Measurements from ENCODE around the gene UCN2.

Gene UCN2

DNA sequence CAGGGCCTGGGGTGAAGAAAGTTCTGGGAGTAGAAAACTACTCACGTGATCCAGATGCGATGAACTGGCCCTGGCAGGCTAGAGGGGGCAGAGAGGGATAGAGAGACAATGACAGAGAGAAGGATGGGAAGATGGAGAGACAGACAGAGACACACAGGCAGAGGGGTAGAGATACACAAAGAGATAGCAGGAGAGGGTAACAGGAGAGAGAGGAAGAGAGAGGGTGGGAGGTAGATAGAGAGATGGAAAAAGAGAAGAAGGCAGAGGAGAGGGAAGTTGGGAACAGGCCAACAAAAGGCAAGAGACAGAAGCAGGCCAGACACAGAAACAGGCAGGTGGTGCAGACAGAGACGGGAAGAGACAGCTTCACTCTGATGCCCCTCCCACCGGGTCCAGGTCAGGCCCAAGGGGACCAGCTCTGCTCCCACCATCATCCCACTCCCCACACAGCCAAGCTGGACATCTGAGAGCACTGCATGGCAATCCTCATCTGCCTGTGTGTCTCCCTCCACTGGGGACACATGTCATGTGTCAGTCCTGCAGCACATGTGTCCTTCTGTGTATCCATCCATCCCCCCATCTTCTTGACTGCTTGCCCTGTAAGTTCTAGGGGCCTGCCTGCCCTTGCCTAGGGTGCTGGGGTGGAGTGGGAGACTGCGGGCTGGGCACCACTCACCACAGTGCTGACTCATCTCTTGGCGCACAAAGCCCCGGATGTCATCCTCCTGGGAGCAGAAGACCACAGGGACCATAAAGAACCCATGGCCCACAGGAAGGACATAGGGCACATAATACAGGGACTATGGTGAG is 2.2 kb upstream of the UCN2 start:
- TF ChIP-seq SPI1 (IDR thresholded peaks at IDR 0.05; ENCODE audit: low read depth, low read length) (no peak), PAX5 (IDR thresholded peaks at IDR 0.05; ENCODE audit: insufficient read depth, low read length, severe bottlenecking) (no peak), POLR2A (IDR thresholded peaks at IDR 0.05; ENCODE audit: low read depth, low read length) (no peak), POLR2AphosphoS5 (IDR thresholded peaks at IDR 0.05; ENCODE audit: low read depth, low read length) (no peak), POU2F2 (IDR thresholded peaks at IDR 0.05; ENCODE audit: low read depth, low read length) (no peak)
- FAIRE-seq (peak; percentile 54), DNase-seq (ENCODE audit: insufficient read length, low spot score) (no peak)

DNA sequence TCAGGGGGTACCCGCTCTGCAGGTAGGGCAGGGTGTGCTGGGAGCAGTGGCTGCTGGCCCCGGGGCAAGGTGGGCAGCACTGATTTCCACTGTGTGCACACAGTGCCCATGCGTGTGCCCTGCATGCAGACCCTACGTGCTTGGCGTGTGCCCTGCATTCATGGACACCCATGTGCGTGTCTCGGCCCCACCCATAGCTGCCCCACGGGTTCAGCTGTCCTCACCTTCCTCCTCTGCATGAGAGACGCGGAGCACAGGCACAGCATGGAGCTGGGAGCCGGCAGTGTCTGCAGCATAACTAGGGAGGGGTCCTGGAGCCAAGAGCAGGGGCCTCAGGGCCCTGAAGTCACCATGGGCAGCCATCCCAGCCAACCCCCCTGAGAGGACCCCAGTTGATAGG is 1.6 kb upstream of the UCN2 start:
- TF ChIP-seq POU2F2 (IDR thresholded peaks at IDR 0.05; ENCODE audit: low read depth, low read length), result no peak
- no peak for TF ChIP-seq SPI1 (IDR thresholded peaks at IDR 0.05; ENCODE audit: low read depth, low read length)
- TF ChIP-seq POLR2A (IDR thresholded peaks at IDR 0.05; ENCODE audit: low read depth, low read length), result no peak
- no peak for TF ChIP-seq POLR2AphosphoS5 (IDR thresholded peaks at IDR 0.05; ENCODE audit: low read depth, low read length)
- TF ChIP-seq PAX5 (IDR thresholded peaks at IDR 0.05; ENCODE audit: insufficient read depth, low read length, severe bottlenecking), result no peak
- TF ChIP-seq TAF1 (IDR thresholded peaks at IDR 0.05; ENCODE audit: low read depth, low read length), result no peak
- DNase-seq (ENCODE audit: insufficient read length, low spot score), result no peak
- FAIRE-seq, result no peak

DNA sequence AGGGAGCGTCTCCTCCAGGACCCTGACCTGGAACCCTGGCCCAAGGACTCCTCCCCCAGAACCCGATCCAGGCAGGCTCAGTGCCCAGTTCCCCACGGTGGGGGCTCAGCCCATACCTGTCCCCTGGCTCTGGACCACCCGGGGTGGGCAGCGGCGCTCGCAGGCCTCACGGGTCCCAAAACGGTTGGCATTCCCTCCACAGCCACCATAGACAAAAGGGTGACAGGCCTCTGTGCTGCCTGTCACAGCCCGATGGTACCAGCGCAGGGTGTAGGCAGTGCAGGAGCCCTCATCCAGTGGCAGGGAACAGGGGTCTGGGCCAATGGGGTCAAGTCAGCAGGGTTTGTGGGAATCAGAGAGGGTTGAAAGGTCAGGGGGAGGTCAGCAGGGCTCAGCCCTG is 1.1 kb upstream of the UCN2 start:
- TF ChIP-seq POU2F2 (IDR thresholded peaks at IDR 0.05; ENCODE audit: low read depth, low read length) (no peak), POLR2AphosphoS5 (IDR thresholded peaks at IDR 0.05; ENCODE audit: low read depth, low read length) (no peak), POLR2A (IDR thresholded peaks at IDR 0.05; ENCODE audit: low read depth, low read length) (no peak), TAF1 (IDR thresholded peaks at IDR 0.05; ENCODE audit: low read depth, low read length) (no peak), PAX5 (IDR thresholded peaks at IDR 0.05; ENCODE audit: insufficient read depth, low read length, severe bottlenecking) (no peak), SPI1 (IDR thresholded peaks at IDR 0.05; ENCODE audit: low read depth, low read length) (no peak)
- DNase-seq (ENCODE audit: insufficient read length, low spot score) (no peak), FAIRE-seq (no peak)

DNA sequence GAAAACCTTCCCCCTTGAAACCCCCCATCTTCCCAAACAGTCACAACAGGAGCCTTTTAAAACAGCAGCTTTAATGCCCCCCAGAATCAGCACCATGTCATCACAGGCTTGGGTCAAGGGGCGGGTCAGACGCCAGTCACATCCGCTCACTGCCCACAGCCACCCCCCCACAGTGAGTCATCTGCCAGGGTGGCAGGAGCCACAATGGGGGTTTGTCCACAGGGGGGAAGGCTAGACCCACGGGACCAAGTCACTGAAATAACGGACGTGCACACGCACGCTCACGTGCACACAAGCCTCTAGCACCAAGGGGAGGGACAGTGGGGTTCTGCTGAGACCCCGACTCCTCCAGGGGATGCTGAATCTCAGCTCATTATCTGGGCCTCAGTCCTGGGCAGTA is 441 bp upstream of the UCN2 start:
- DNase-seq (ENCODE audit: insufficient read length, low spot score) (no peak), FAIRE-seq (peak; percentile 45)
- TF ChIP-seq SPI1 (IDR thresholded peaks at IDR 0.05; ENCODE audit: low read depth, low read length) (no peak), POLR2A (IDR thresholded peaks at IDR 0.05; ENCODE audit: low read depth, low read length) (no peak), PAX5 (IDR thresholded peaks at IDR 0.05; ENCODE audit: insufficient read depth, low read length, severe bottlenecking) (no peak), TAF1 (IDR thresholded peaks at IDR 0.05; ENCODE audit: low read depth, low read length) (no peak), POLR2AphosphoS5 (IDR thresholded peaks at IDR 0.05; ENCODE audit: low read depth, low read length) (no peak), POU2F2 (IDR thresholded peaks at IDR 0.05; ENCODE audit: low read depth, low read length) (no peak)

DNA sequence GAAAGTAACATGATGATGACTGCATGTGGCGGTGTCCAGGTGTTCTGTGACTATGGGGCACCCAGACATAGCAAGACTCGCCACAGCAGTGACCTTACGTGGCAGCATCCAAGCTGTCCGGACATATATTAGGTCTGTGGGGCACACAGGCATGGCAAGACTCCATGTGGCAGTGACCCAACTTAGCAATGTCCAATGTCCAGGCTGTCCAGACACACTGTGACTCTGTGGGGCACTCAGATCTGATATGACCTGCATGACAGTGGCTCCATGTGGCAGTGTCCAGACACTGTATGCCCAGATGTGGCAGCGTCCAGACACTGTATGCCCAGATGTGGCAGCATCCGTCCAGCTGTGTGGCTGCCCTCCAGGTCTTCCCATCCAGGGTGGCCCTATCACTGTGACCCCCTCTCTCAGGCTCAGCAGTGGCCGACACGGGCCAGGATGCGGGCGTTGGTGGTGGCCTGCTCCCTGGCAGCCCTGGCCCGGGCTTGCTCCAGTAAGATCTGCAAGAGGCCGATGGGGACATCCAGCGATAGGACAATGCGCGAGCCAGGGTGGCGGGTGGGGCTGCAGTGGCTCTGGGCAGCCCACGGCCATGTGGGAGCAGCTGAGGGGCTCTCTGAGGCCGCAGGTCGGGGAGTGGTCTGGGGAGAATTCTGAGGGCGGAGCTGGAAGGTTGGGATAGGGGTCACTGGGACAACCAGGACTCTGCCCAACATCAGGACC is 1.1 kb downstream of the UCN2 start:
- DNase-seq (ENCODE audit: insufficient read length, low spot score) (no peak), FAIRE-seq (no peak)
- TF ChIP-seq POU2F2 (IDR thresholded peaks at IDR 0.05; ENCODE audit: low read depth, low read length) (no peak), TAF1 (IDR thresholded peaks at IDR 0.05; ENCODE audit: low read depth, low read length) (no peak), PAX5 (IDR thresholded peaks at IDR 0.05; ENCODE audit: insufficient read depth, low read length, severe bottlenecking) (no peak), SPI1 (IDR thresholded peaks at IDR 0.05; ENCODE audit: low read depth, low read length) (no peak), POLR2AphosphoS5 (IDR thresholded peaks at IDR 0.05; ENCODE audit: low read depth, low read length) (no peak), POLR2A (IDR thresholded peaks at IDR 0.05; ENCODE audit: low read depth, low read length) (no peak)

DNA sequence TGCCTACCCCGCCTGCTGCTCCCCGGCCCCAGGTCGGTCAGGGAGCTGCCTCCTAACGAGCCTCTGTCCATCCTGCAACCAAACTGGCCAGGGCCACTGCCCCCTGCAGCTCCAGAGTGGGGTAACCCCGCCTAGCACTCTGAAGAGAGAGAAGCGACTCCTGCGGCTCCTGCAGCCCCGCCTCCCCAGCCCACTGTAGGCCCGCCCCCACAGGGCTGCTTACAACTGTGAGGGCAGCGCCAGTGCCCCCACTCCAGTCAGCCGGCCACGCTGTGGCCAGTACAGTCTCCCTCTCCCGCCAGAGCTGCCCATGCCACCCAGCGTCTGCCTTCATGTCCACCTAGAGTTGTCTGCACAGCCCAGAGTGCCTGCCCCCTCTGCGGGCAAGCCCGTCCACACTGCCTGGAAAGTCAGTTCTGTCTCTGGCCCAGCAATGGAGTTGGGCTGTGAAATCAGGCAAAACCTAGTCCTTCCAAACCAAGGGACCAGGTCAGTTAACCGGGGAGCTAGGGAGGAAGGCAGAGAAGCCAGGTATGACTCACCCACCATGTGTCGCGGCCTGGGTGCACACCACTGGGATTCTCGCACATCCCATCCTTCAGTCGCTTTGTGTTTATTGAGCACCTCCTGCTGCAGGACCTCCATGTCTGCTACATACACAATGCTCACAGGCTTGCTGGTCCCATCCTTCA is 2.4 kb downstream of the UCN2 start:
- TF ChIP-seq POLR2AphosphoS5 (IDR thresholded peaks at IDR 0.05; ENCODE audit: low read depth, low read length) (no peak), TAF1 (IDR thresholded peaks at IDR 0.05; ENCODE audit: low read depth, low read length) (no peak), PAX5 (IDR thresholded peaks at IDR 0.05; ENCODE audit: insufficient read depth, low read length, severe bottlenecking) (no peak), POLR2A (IDR thresholded peaks at IDR 0.05; ENCODE audit: low read depth, low read length) (no peak), POU2F2 (IDR thresholded peaks at IDR 0.05; ENCODE audit: low read depth, low read length) (no peak)
- FAIRE-seq, result peak; percentile 71
- DNase-seq (ENCODE audit: insufficient read length, low spot score), result peak; percentile 67

DNA sequence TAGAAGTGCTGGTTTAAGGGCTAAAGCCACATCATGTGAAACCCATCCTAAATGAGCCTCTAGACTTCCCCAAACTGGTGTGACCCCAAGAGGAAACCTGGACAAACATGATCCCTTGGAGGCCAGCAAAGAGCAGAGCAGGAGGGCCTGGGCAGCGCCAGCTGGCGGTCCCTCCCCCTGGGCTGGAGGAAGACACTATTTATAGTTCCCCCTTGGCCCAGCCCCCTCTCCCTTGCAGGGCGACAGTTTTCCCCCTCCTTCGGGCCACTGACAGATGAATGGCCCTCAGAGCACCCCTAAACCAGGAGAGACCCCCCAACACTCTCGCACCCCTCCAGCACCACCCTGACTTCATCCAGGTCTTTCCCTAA is 2.9 kb downstream of the UCN2 start:
- FAIRE-seq (no peak), DNase-seq (ENCODE audit: insufficient read length, low spot score) (no peak)
- TF ChIP-seq PAX5 (IDR thresholded peaks at IDR 0.05; ENCODE audit: insufficient read depth, low read length, severe bottlenecking) (no peak), POU2F2 (IDR thresholded peaks at IDR 0.05; ENCODE audit: low read depth, low read length) (no peak), POLR2A (IDR thresholded peaks at IDR 0.05; ENCODE audit: low read depth, low read length) (no peak), POLR2AphosphoS5 (IDR thresholded peaks at IDR 0.05; ENCODE audit: low read depth, low read length) (no peak), TAF1 (IDR thresholded peaks at IDR 0.05; ENCODE audit: low read depth, low read length) (no peak), SPI1 (IDR thresholded peaks at IDR 0.05; ENCODE audit: low read depth, low read length) (no peak)

DNA sequence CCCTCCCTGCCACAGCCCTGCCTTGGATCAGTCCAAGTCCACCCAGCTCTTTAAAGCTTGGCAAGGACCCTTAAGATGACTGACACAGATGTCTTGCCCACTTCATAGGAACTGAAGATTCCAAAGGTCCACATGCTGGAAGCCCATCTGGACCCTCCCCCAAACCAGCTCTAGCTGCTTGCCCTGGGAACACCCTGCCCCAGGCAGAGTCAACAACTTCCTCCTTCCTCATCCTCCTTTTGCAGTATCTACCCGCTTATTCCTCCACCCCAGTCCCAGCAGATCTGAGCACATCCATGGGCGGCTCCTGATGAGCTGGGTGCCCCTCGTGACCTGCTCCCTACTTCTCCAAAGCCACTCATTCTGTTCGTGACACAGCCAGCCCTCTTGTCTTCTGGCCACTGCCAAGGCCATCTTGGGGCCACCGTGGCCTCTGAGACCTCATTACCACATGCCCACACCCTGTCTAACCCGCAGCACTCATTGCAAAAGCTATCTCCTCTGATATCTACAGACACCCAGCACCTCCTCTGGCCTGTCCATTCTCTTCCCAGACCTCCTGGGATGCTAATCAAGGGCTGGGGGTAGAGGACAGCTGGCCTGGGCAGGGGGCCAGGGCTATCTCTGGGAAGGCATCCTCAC is 5.0 kb downstream of the UCN2 start:
- no peak for FAIRE-seq
- TF ChIP-seq POU2F2 (IDR thresholded peaks at IDR 0.05; ENCODE audit: low read depth, low read length) (no peak), TAF1 (IDR thresholded peaks at IDR 0.05; ENCODE audit: low read depth, low read length) (no peak), POLR2A (IDR thresholded peaks at IDR 0.05; ENCODE audit: low read depth, low read length) (no peak), SPI1 (IDR thresholded peaks at IDR 0.05; ENCODE audit: low read depth, low read length) (no peak), POLR2AphosphoS5 (IDR thresholded peaks at IDR 0.05; ENCODE audit: low read depth, low read length) (no peak), PAX5 (IDR thresholded peaks at IDR 0.05; ENCODE audit: insufficient read depth, low read length, severe bottlenecking) (no peak)
- DNase-seq (ENCODE audit: insufficient read length, low spot score), result no peak

Data from GM12891 (cell line).